DMS79 treated with DMSO at 0.1 percent for 48 hours (cell line): ENCODE data around the gene ITPK1.

Source experiments
- DNase-seq: peaks from one replicate; lab custom pipeline; 2025; lab: John Stamatoyannopoulos, UW

Gene ITPK1

GRCh38 chr14:93105362-93105761 lies 10.4 kb downstream of the ITPK1 start:
- DNase-seq: no peak

DNA sequence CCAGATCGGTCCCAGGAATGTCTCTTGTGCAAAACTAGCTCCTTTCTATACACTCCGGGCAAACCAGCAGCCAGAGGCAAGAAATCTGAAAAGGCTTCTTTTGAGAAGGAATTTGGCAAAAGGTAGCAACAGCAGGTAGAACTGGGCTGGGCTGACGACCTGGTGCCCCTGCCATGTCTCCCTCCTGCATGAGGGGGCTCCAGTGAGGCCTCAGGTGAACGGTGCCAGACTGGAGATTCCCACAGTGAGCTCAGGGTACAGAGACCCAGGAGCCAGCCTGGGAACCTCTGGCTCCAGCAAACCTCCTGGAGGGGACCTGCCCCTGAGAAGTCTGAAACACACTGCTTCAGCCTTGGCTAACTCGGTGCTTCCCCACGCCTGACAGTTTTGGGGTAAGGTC lies 10.8 kb downstream of the ITPK1 start:
- no peak for DNase-seq

- no peak for DNase-seq
Observed at GRCh38 chr14:93103392-93104080, 12.2 kb downstream of the ITPK1 start.

GRCh38 chr14:93102141-93102540 lies 13.6 kb downstream of the ITPK1 start:
- no peak for DNase-seq

DNA sequence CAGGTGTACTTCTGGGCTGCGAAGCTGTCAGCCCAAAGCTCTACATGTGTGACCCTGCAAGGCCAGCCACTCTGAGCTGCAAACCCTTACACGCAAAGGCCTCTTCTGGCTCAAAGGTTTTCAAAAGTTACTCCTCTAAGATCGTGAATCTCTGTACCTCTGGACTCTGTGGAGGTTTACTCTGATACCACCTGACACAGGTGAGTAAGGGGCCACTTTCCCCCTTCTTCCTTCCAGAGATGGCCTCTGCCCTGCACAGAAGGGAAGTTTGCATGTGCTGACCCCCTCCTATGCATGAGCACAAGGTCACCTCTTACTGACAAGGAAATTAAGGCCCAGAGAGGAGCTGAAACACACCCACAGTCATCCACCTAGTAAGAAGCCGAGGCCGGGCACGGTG lies 14.5 kb downstream of the ITPK1 start:
- no peak for DNase-seq

DNA sequence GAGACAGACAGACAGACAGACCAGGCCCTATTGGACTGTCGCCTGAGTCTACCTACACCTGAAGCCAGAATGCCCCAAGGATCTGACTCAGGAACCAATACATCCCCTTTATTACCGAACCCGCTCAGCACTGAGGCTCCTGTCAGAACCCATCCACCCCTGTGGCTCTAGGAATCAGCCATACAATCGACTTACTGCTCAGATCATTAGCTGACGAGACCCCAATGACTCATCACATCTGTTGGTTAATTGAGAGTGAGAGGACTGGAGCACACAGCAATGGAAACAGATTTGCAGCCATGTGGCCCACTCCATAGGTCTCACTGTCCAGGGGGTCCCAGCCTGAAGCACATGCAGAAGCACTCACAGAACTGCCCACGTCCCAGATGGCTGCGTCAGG lies 15.2 kb downstream of the ITPK1 start:
- no peak for DNase-seq

- no peak for DNase-seq
Observed at GRCh38 chr14:93100100-93100499, 15.6 kb downstream of the ITPK1 start.

GRCh38 chr14:93099643-93100042 lies 16.1 kb downstream of the ITPK1 start:
- DNase-seq: no peak

- DNase-seq: no peak
Observed at GRCh38 chr14:93099196-93099595, 16.5 kb downstream of the ITPK1 start.

DNA sequence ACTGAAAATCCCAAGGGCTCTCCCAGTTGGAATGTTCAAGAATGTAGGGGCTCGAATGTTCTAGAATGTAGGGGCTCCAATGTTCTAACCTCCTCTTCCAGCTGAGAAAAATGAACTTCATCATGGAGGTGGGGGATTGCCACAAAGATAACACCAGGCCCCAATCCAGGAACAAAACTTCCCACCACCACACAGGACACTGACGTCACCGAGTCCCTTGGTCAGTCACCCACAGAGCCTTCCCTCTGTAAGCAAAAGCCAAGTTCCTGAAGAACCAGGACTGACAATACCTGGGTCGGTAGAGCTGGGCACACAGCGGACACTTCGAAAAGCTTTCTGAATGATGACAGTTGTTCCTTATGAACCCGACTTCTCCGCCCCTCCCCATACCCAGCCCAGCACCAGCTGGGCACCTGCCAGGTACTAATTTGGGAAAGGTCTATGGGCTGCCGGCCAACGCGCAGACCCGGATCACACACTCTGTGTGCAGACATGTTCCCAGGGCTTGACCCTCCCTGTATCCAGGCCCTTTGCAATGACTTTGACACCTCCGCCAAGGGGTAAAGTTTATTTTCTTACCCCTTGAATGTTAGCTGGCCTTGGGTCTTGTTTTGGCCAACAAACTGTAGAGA lies 18.9 kb downstream of the ITPK1 start:
- no peak for DNase-seq

DNA sequence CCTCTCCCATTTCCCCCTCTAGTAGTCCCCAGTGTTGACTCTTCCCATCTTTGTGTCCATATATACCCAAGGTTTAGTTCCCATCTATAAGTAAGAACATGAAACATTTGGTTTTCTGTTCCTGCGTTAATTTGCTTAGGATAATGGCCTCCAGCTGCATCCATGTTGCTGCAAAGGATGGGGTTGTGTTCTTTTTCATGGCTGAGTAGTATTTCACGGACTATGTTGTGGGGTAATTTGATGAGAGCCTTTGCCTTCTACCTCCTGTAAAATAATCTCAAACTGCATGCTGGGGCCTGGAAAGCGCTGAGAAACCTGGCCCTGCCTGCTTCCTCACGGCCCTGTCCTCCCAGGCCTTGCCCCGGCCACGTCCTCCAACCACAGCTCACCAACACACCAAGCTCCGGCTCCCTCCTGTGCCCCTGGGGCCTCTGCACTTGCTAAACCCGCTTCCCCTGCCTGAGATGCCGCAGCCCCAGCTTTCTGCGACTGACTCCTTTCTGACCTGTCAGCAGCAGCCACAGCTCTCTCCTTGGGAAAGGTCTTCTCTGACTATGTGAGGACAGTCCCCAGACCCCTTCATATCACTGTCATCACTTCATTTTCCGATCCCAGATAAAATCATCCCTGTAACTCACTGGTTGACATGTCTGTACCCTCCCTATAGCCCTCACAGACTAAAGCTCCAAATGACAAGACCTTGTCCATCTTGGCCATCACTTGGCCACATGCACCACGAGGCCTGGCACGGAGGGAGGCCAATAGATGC lies 19.8 kb downstream of the ITPK1 start:
- no peak for DNase-seq

DNA sequence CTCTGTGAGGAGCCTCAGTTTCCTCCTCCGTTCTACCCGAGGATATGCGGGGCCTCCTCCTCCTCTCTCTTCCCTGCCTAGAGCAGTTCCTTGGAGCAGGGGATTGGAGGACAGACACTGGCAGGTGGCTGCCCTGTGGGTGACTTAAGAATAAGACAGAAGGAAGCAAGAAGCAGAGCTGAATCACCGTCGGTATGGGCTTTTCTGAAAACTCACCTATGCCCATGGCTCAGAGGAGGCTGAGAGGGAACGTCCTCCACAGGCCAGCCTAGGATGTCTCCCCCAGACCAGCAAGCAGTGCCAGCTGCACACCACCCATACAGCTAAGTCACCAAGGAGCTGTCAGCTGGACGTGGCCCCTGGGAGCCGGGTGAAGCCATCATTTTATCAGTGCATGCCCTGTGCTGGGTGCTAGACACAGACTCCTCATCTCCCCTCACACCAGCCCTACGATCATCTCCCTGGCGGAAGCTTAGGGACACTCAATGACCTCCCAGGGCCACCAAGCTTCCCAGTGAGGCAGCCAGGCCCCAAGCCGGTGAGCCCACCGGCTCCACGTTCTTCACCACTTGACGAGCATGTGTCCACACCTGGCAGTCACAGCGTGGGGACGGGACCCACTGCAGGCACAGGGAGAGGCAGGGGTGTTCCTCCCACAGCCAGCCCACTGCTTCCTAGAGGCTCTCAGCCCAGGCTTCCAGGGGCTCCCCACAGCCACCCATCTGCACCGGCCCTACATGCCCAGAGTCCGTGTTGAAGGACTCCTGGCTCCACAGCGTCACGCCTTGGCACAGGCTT lies 21.4 kb downstream of the ITPK1 start:
- no peak for DNase-seq

DNA sequence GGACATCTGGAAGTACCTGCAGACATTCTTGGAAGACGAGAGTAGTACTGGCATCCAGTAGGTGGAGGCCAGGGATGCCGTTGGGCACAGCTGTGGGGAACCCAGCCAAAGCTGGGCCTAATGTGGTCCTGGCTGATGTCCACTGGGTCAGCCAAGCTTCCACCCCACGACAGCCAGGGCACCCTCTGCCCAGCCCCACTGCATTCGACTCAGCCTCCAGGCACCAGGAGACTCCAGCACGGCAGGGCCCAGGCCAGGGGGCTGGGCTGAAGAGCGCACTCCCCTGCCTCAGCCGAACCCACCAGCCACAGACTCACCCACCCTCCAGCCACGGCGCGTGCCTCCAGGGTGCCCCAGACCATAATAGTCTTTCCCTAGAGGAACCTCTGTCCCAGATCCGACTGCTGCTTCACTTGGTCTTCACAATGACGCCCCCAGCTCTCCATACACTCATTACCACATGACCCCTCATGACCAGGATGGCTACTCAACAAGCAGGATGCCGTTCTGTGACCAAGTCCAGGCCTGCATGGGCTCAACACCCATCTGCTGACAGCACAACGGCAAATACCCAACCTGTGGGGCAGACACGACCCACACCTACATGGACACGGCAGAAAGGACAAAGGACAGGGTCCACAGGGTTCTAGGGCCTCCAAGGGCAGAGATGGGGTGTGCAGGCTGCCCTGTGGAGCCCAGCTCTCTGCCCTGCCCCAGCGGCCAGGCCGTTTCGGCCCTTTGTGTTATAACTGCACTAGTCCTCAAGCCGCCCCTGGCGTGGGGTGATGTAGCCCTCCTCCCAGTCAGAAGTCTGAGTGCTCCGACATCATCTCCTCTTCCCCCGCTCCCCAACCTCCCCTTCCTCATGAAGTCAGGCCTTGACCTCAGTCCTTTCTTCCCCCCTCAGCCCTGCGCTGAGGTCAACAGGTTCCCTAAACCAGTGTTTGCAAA lies 22.8 kb downstream of the ITPK1 start:
- DNase-seq: no peak

DNA sequence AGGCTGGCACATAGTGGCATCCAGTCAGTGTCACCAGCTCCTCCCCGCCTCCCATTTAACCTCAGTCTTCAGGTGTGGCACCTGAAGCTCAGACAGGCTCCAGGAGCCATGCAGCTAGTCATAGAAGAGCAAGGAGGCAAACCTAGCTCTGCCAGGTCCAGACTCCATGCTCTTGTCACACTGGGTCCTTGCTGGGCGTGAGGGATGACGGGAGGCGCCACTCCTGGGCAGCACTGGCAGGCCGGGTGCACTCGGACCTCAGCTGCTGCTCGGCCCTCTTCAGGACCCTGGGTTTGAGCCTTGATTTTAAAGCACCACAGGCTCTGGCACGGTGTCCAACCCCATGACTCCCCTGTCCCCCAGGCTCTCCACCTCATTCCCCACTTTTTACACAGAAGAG lies 24.1 kb downstream of the ITPK1 start:
- no peak for DNase-seq

DNA sequence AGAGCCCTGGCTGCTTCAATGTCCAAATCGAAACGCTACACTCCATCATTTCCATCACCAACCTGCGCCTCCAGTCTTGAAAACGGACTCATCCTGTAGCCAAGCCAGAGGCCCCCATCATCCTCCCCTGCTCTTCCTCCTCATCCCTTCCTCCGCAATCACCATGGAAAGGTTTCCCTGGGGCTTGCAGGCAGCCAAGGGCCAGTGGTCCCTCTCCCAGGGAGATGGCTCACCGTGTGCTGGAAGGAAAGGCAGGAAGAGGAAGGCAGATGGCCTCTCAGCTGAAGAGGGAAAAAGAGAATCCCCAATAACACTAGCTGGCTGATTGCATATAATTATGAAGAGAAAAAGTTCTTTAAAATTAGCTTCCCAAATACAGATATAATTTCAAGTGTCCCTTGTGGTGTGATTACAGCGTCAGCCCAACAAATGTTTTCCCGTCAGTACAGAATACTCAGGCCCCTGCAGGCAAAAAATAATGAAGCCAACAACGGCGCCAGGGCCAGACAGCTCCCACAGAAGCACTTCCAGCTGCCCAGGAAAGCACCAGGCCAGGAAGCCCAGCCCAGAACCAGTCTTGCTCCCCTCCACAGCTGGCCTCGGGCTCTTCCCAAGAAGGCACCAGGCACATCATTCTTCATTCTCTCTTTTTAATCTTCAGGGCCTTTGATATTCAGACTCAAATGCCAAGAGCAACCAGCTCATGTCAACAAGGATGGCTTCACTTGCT lies 24.7 kb downstream of the ITPK1 start:
- DNase-seq: peak; percentile 94

- no peak for DNase-seq
Observed at GRCh38 chr14:93089521-93090269, 26.0 kb downstream of the ITPK1 start.

DNA sequence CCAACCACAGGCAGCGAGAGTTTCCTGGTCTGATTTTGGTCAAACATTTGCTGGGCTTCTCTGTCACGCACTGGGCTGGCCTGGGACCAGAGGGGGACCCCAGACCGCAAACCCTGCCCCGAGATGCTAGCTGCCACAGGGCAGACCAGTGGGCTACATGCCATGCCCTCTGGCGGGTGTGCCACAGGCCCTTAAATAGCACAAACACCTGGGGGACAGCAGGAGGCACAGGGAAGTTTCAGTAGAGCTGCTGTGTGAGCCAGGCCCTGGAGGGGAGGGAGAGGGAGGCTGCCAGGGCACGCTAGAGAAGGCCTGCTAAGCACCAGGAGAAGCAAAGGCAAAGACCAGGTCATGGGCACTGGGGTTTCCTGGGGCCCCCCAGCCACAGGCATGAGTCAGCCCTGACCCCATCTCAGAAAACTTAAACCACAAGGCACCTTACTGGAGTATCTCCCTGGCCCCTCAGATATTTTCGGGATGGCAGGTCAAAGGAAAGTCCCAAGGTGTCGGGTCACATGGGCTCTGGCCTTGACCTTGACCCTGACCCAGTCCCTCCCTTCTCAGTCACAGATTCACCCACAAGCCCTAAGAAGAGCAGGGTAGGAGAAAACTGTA lies 29.2 kb downstream of the ITPK1 start:
- no peak for DNase-seq

DNA sequence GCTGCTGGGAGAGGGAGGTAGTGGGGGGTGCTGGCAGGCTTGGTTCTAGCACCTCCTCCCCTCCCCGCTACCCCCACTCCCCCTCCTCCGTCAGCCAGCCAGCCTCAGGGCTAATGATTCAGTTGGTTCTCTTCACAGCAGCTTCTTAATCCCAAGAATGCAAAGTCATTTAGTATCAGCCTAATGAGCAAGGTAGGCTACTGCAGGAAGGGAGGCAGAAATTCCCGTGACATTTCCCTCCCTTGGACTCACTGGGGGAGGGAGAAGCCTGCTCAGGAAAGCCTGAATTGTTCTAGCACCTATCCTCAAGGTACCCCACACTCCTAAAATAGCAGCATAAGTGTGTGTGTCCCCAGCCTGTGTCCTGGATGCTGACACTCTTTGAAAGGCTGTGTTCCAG lies 29.8 kb downstream of the ITPK1 start:
- DNase-seq: peak; percentile 18
